ENCODE measurements around the gene FOXS1. TPM values are rescaled to one million over a fixed set of nuclear protein-coding genes. Genes with fewer than 3 reads are reported as not detected.

The FOXS1 gene
- total and polyA plus RNA-seq, 10 donors: 1.4 to 5.7 (median 2.1) TPM

GRCh38 chr20:31861135-31861384 is 15.7 kb upstream of the FOXS1 start:
- Histone ChIP-seq H3K4me1 (peaks cover 13 to 33% (median 22%) of the 10 kb centered on the region in 6 donors), H3K9me3 (no peaks in the 10 kb centered on the region), H3K36me3 (no peaks in the 10 kb centered on the region), H3K4me3 (peak overlapping the region; percentile 37 to 79 (median 51)), H3K27me3 (replicated peaks in 1 of 7) (peaks cover 0 to 35% (median 15%) of the 10 kb centered on the region in 7 donors), H3K27ac (no peak overlapping the region)
- TF ChIP-seq CTCF (IDR thresholded peaks at IDR 0.05 in 8 of 11, conservative IDR thresholded peaks at IDR 0.05 in 3 of 11) (no peak), POLR2AphosphoS5 (IDR thresholded peaks at IDR 0.05) (no peak), POLR2A (IDR thresholded peaks at IDR 0.05) (no peak)
- WGBS, 5 donors: 0 to 3% (median 0%) methylated on average over 3 to 20 of the region's 20 CpGs
- intact Hi-C loops (cut with DNase I; ENCODE audit: low total_unique reads): no loop called here
- no peak for DNase-seq

- Histone ChIP-seq H3K27me3 (replicated peaks in 1 of 7) (peaks cover 0 to 35% (median 15%) of the 10 kb centered on the region in 7 donors), H3K27ac (no peak overlapping the region), H3K36me3 (no peaks in the 10 kb centered on the region), H3K9me3 (no peaks in the 10 kb centered on the region), H3K4me3 (peak overlapping the region; percentile 37 to 79 (median 51)), H3K4me1 (peaks cover 13 to 33% (median 22%) of the 10 kb centered on the region in 6 donors)
- WGBS, 5 donors: 23 to 37% (median 29%) methylated on average over 15 of the region's 15 CpGs
- intact Hi-C loops (cut with DNase I; ENCODE audit: low total_unique reads): no loop called here
- TF ChIP-seq CTCF (IDR thresholded peaks at IDR 0.05 in 8 of 11, conservative IDR thresholded peaks at IDR 0.05 in 3 of 11): no peak
- TF ChIP-seq POLR2AphosphoS5 (IDR thresholded peaks at IDR 0.05): no peak
- no peak for TF ChIP-seq POLR2A (IDR thresholded peaks at IDR 0.05)
- DNase-seq: peak; percentile 59
Measured at GRCh38 chr20:31860390-31861134, 15.2 kb upstream of the FOXS1 start.

- Histone ChIP-seq H3K27ac (no peak overlapping the region), H3K4me1 (peaks cover 13 to 33% (median 22%) of the 10 kb centered on the region in 6 donors), H3K36me3 (no peaks in the 10 kb centered on the region), H3K9me3 (no peaks in the 10 kb centered on the region), H3K27me3 (replicated peaks in 1 of 7) (peaks cover 0 to 35% (median 15%) of the 10 kb centered on the region in 7 donors), H3K4me3 (peak overlapping the region in 1 of 8 donors; percentile 79)
- TF ChIP-seq POLR2A (IDR thresholded peaks at IDR 0.05) (no peak), POLR2AphosphoS5 (IDR thresholded peaks at IDR 0.05) (no peak), CTCF (IDR thresholded peaks at IDR 0.05 in 8 of 11, conservative IDR thresholded peaks at IDR 0.05 in 3 of 11) (no peak)
- DNase-seq: peak; percentile 32
- intact Hi-C loops (cut with DNase I; ENCODE audit: low total_unique reads): loop anchor here (10.0 kb wide), 2 partner anchors 95 to 235 kb away; partner anchors contain the start of gene PDRG1
- WGBS, 5 donors: 57 to 73% (median 67%) methylated on average over 7 of the region's 7 CpGs
Measured at GRCh38 chr20:31859998-31860380, 14.6 kb upstream of the FOXS1 start.

- intact Hi-C loops (cut with DNase I; ENCODE audit: low total_unique reads): loop anchor here (10.0 kb wide), 2 partner anchors 95 to 235 kb away; partner anchors contain the start of gene PDRG1
- Histone ChIP-seq H3K27me3 (replicated peaks in 1 of 7) (peaks cover 0 to 35% (median 15%) of the 10 kb centered on the region in 7 donors), H3K36me3 (no peaks in the 10 kb centered on the region), H3K27ac (no peak overlapping the region), H3K4me3 (no peak overlapping the region), H3K4me1 (peaks cover 13 to 33% (median 22%) of the 10 kb centered on the region in 6 donors), H3K9me3 (no peaks in the 10 kb centered on the region)
- WGBS, 5 donors: 92 to 98% (median 95%) methylated on average over 4 to 5 of the region's 5 CpGs
- TF ChIP-seq POLR2A (IDR thresholded peaks at IDR 0.05) (no peak), POLR2AphosphoS5 (IDR thresholded peaks at IDR 0.05) (no peak), CTCF (IDR thresholded peaks at IDR 0.05 in 8 of 11, conservative IDR thresholded peaks at IDR 0.05 in 3 of 11) (no peak)
- peak; percentile 20 for DNase-seq
Measured at GRCh38 chr20:31859266-31859997, 14.0 kb upstream of the FOXS1 start.

All from spleen (tissue), 11 donors.